GM19372 (cell line): ENCODE measurements around the gene PSG11.
"Not testable (repeated sequence)": the region's sequence is repeated elsewhere in the genome, so short reads cannot be mapped to it uniquely, and the experiment has no call there.

Experiments
- ATAC-seq: cut with Tn5 transposase; IDR thresholded peaks from one replicate; pipeline ENCODE4 v1.9.1; 2021; ENCODE audit warnings: mild to moderate bottlenecking, low read depth, moderate library complexity; ENCODE audit not compliant: unreplicated experiment

The PSG11 gene

DNA sequence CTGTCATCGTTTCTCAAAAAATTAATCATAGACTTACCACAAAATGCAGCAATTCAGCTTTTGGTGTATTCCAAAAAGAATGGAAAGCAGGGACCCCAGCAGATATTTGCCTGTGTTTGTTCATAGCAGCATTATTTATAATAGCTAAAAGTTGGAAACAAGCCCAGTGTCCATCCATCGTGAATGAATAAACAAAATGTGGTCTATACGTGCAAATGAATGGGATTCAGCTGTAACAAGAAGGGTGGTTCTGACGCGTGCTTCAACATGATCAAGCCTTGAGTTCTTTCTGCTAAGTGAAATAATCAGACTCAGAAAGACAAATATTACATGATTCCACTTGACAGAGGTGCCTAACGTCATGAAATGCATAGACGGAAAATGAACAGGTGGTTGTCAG, 36.4 kb downstream of the PSG11 start:
- no peak for ATAC-seq

DNA sequence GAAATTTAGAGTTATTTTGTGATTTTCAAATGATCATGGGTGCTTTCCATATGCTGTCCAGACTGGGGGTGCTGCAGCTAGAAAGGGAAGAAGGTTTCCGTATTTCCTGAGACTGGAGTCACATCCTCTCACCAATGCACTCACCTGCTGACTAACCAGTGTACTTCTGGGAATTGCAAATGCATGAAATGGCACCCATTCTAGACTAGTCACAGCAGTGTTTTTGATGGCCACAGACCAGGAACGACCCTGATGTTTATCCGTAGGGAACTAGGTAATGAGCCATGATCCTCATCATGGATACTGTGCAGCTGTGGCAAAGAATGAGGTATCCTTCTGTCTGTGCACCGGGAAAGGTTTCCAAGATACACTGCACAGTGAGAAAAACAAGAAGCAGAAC, 37.1 kb downstream of the PSG11 start:
- ATAC-seq, result not testable (repeated sequence)

DNA sequence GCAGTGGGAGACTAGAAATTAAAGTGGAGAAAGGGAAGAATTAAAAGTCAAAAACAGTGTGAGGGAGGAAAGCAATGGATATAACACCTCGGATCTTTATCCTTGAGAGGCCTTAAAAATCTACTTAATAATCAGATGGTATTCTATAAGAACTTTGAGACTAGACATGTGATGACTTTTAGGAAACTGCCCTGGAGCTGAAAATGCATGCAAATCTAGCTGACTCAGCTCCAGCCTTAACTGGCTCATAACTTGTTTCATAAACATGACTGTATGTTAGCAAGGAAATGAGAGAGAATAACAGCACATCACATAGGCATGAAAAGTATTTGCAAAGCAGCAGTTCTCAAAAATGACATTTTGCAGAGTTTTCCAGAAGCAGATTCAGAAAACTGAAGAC, 38.1 kb downstream of the PSG11 start:
- ATAC-seq, result not testable (repeated sequence)

DNA sequence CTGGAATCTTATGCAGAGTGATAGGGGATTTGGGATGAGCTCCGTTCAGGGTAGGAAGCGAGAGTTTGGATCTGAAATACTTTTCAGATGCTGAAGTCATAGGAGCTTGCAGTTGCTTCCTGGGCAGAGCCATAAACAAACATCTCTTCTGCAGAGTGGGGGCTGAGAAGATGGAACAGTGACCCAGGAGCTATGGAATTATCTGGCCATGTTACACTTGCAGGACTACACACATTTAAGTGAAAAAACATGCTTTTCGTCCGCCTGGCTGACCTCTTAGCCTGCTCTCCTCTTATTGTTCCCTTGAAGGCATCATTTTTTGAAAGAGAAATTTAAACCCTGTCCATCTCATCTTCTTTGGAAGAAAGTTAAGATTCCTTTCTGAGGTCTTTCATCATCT, 40.7 kb downstream of the PSG11 start:
- no peak for ATAC-seq

DNA sequence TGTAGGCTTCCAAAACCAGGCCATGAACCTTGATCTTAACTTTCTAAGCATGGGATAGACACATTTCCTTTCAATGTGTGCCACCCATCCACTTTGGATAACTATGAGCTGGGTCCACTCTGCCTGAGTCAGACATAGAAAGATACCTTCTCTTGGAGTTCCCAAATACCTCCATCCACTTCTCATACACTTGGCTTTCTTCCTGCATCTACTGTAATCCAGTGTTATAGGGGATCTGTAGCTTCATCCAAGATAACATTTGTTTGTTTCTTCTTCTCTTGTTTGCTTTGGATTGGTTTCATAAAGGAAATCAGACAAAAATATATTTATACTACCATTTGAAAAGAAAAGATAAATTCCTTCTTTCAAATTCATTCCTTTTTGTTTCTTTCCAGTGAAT, 44.2 kb downstream of the PSG11 start:
- not testable (repeated sequence) for ATAC-seq

DNA sequence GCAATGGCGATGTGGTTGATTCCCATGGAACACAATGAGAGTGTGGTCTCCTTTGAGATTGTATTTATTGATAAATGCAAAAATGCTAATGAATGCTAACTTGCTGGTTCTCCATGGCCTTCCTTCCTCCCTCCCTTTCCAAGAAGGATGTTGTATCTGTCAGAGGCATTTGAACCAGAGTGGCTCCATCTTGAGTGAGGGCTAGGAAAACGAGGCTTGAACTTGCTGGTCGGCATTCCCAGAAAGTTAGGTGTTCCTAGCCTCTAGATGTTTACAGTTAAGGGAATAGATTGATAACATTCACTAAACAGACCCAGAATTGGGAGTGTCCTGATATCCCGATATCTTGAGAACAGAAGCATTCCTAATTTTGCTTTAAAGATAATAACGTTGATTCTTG, 54.8 kb downstream of the PSG11 start:
- not testable (repeated sequence) for ATAC-seq

DNA sequence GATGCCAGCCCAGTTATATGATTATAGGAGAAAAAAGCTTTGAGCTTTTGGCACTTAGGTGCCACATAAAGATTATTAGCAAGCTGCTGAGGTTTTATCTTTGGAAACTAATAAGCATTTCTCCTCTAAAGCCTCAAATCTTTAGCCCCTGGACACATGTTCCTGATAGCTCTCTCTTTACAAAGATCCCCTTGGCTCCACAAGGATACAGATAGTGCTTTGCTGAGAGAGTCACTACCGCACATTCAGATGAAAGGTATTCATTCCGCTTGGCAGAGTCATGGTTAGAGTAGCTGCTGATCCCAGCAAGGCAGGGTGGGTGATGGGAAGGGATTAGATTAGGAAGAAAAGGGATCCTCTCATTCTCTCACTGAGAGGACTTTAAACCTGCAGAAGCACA, 61.1 kb downstream of the PSG11 start:
- no peak for ATAC-seq

DNA sequence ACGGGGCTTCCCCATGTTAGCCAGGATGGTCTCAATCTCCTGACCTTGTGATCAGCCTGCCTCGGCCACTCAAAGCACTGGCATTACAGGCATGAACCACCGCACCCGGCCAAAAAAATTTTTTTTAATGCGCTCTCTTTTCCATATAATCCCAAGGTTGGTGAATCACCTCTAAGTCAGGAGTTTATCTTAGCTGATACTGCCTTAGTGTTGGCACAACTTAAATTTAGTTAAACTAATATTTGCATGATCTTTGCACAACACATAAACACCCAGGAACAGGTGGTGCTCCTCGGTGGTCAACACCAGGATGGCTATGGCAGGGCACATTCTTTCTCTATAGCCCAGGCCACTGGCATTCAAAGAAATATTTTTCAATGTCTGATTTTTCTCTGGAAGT, 65.2 kb downstream of the PSG11 start:
- ATAC-seq, result no peak
